Lower lobe of right lung (tissue), 2 donors: ENCODE data around the gene TOX3. TPM values are rescaled to one million over a fixed set of nuclear protein-coding genes. Genes with fewer than 3 reads are reported as not detected.

Experiments used
- ATAC-seq, 2 donors: fragments of 200-7000 bp; cut with Tn5 transposase; one replicate each; pipeline ENCODE4 v1.9.1; 2020 to 2022; ENCODE audit warnings: mild to moderate bottlenecking in 2 of 2, moderate library complexity in 2 of 2
- DNase-seq: peaks from one replicate; pipeline ENCODE4 v3.0.0-alpha.2; 2020
- H3K27ac ChIP-seq: fragments of 200-600 bp; one replicate; pipeline ENCODE4 v1.8.0; 2022
- H3K27me3 ChIP-seq: fragments of 200-600 bp; one replicate; pipeline ENCODE4 v1.8.0; 2022; ENCODE audit warnings: low read depth
- H3K36me3 ChIP-seq: fragments of 200-600 bp; one replicate; pipeline ENCODE4 v1.8.0; 2022; ENCODE audit warnings: mild to moderate bottlenecking
- H3K4me1 ChIP-seq: fragments of 200-600 bp; one replicate; pipeline ENCODE4 v1.8.0; 2022
- H3K4me3 ChIP-seq: fragments of 200-600 bp; one replicate; pipeline ENCODE4 v1.8.0; 2022; ENCODE audit warnings: mild to moderate bottlenecking
- H3K9me3 ChIP-seq: fragments of 200-600 bp; one replicate; pipeline ENCODE4 v1.8.0; 2022
- CTCF ChIP-seq: fragments of 200-600 bp; IDR thresholded peaks from one replicate; pipeline ENCODE4 v1.8.0; 2022; ENCODE audit warnings: antibody characterized with exemption, mild to moderate bottlenecking
- intact Hi-C: fragments of 100-400 bp; cut with DNase I; formaldehyde crosslinking; loops from one replicate; pipeline ENCODE4 v1.11.0; 2022
- total RNA-seq: library from RNA; stranded (reverse); fragmentation: NEBNext Ultra II Directional; extraction: Animal tissue kit (Norgen Biotek cat#: 25700); gene quantifications from one replicate; pipeline ENCODE4 v1.2.1, GENCODE V29; 2021
- donor health status: DM: no; HTN: yes; CAD: no; lungs with severe emphysema.

TOX3 gene
- total RNA-seq, 1 donor from 2014 or later, result 4.1 TPM

DNA sequence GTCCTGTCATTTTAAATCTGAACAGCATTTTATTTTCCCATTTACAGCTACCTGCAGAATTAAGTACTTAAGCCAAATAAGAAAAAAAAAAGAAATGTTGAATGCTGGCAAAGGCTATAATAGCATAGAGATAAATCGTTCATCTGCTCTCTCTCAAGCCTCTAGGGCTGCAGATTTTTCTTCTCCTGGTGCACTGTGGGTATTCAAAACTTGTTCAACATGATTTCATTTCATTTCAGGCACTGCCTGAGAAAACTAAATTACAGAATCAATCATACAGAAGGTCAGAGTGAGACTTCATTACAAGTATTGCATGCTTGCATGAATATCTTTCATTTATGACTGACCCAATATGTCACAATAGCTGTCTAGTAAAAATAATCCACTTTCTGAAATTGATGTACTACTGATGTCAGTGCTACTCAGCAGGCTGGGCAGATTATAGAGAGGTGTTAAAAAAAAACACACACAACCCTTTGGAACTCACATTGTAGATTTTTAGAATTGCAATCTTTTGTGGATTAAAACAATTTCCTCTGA, 86.2 kb downstream of the TOX3 start:
- Histone ChIP-seq H3K36me3 (no peaks in the 10 kb centered on the region), H3K27ac (no peak overlapping the region), H3K4me3 (no peak overlapping the region), H3K27me3 (no peaks in the 10 kb centered on the region), H3K4me1 (no peaks in the 10 kb centered on the region), H3K9me3 (no peaks in the 10 kb centered on the region)
- intact Hi-C loops, result no loop called here
- ATAC-seq (no peak), DNase-seq (no peak)
- no peak for TF ChIP-seq CTCF

- no peak for ATAC-seq
These were observed 90.6 kb downstream of the TOX3 start for GRCh38 chr16:52456368-52456767.

DNA sequence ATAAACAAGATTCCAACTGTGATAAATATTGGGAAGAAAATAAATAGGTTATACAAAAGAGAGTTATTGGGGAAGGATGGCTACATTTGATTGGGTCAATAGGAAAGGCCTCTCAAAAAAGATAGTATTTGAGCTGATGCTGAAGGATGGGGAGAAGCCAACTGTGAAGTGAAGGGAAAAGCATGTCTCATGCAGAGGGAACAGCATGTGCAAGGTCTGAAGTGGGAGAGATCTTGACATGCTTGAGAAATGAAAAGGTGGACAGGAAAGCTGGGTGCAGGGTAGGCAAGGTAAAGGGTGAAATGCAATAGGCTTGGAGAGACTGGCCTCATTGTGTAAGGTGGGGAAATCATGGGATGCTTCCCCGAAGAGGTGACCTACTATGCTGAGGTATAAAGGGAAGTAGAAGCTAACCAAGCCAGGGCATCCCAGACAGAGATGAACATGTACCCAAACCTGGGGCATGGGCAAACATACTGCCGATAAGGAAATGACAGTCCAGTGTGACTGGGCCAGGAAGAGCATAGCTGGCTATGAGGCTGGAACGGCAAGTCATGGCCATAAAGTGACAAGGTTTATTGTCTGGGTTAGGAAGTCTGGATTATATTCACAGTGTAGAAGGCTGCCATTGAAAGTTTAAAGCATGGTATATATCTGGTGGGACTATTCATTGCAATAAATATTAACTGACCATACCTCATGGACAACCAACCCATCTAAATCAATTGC, 91.2 kb downstream of the TOX3 start:
- Histone ChIP-seq H3K27me3 (no peaks in the 10 kb centered on the region), H3K27ac (no peak overlapping the region), H3K9me3 (no peaks in the 10 kb centered on the region), H3K4me1 (no peaks in the 10 kb centered on the region), H3K36me3 (no peaks in the 10 kb centered on the region), H3K4me3 (no peak overlapping the region)
- ATAC-seq (no peak), DNase-seq (no peak)
- intact Hi-C loops, result no loop called here
- no peak for TF ChIP-seq CTCF

More at GRCh38 chr16:52456368-52456767, 90.6 kb downstream of the TOX3 start:
- no peak overlapping the region for H3K4me3 ChIP-seq
- H3K36me3 ChIP-seq, result no peaks in the 10 kb centered on the region
- intact Hi-C loops, result no loop called here
- no peak for DNase-seq
- TF ChIP-seq CTCF, result no peak
- no peaks in the 10 kb centered on the region for H3K27me3 ChIP-seq
- no peaks in the 10 kb centered on the region for H3K4me1 ChIP-seq
- no peak overlapping the region for H3K27ac ChIP-seq
- no peaks in the 10 kb centered on the region for H3K9me3 ChIP-seq

DNA sequence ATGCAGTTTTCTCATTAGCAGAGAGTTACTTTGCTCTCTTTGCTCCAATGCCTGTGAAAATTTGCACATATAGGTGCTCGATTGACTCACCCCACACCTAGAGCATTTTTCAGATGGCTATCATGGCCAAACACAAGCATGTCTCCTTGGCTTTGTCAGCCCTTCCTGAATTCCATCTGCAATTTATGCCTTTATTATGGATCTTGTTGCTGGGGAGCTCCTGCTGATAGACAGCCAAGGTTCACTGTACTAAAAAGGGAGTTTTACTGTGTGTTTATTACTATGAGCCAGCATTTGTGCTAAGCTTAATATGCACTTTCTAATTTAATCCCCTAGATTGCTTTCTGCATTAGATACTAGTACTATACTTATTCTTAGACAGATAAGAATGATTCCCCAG, 93.3 kb downstream of the TOX3 start:
- Histone ChIP-seq H3K4me3 (no peak overlapping the region), H3K27me3 (no peaks in the 10 kb centered on the region), H3K27ac (no peak overlapping the region), H3K36me3 (no peaks in the 10 kb centered on the region), H3K4me1 (no peaks in the 10 kb centered on the region), H3K9me3 (no peaks in the 10 kb centered on the region)
- DNase-seq (no peak), ATAC-seq (no peak)
- no peak for TF ChIP-seq CTCF
- intact Hi-C loops, result no loop called here

GRCh38 chr16:52451971-52452421, 94.9 kb downstream of the TOX3 start:
- ATAC-seq (no peak), DNase-seq (no peak)
- Histone ChIP-seq H3K4me1 (no peaks in the 10 kb centered on the region), H3K27ac (no peak overlapping the region), H3K9me3 (no peaks in the 10 kb centered on the region), H3K36me3 (no peaks in the 10 kb centered on the region), H3K4me3 (no peak overlapping the region), H3K27me3 (no peaks in the 10 kb centered on the region)
- intact Hi-C loops, result no loop called here
- no peak for TF ChIP-seq CTCF
